Progenitor cell of endocrine pancreas (in vitro differentiated cells): ENCODE results near the gene SLC39A10. TPM values are rescaled to one million over a fixed set of nuclear protein-coding genes. Genes with fewer than 3 reads are reported as not detected.

Experiments used
- DNase-seq: peaks from one replicate; pipeline ENCODE4 v3.0.0; 2021; ENCODE audit warnings: low spot score; ENCODE audit not compliant: unreplicated experiment
- H3K27ac Mint-ChIP-seq: 2 replicates; pipeline ENCODE4 v1.8.0; 2021; ENCODE audit warnings: mild to moderate bottlenecking, moderate library complexity, mixed read lengths
- H3K27me3 Mint-ChIP-seq: 2 replicates; pipeline ENCODE4 v1.8.0; 2021; ENCODE audit warnings: mixed read lengths
- H3K36me3 Mint-ChIP-seq: 2 replicates; pipeline ENCODE4 v1.8.0; 2022; ENCODE audit warnings: mixed read lengths; ENCODE audit not compliant: insufficient read depth
- H3K4me1 Mint-ChIP-seq: 2 replicates; pipeline ENCODE4 v1.8.0; 2021; ENCODE audit warnings: low read depth, mixed read lengths
- H3K4me3 Mint-ChIP-seq: 2 replicates; pipeline ENCODE4 v1.8.0; 2021; ENCODE audit warnings: low read depth, mild to moderate bottlenecking, moderate library complexity, mixed read lengths
- H3K9me3 Mint-ChIP-seq: 2 replicates; pipeline ENCODE4 v1.8.0; 2021; ENCODE audit warnings: low read depth, mixed read lengths
- CTCF ChIP-seq: fragments of 200-600 bp; sonication (generic); IDR thresholded peaks from one replicate; pipeline ENCODE4 v1.5.0; 2021; ENCODE audit warnings: antibody characterized with exemption, mild to moderate bottlenecking; ENCODE audit not compliant: unreplicated experiment
- long read RNA-seq: library from polyadenylated mRNA; unstranded; transcript quantifications from one replicate; pipeline ENCODE4 v2.0.0, GENCODE V29; 2020
- total RNA-seq: library from RNA; stranded (reverse); gene quantifications from 2 replicates; pipeline ENCODE4 v1.2.1, GENCODE V29; 2021

Gene SLC39A10
- 173 and 181 TPM in 2 replicates for total RNA-seq
- long read RNA-seq, full-length matches to known transcripts = 21 of 167 reads
- long read RNA-seq, partial matches to known transcripts = 131 of 167 reads
- long read RNA-seq, other reads (novel, unspliced or antisense) = 15 of 167 reads

GRCh38 chr2:195656859-195657633 lies at the start of gene SLC39A10:
Gene SLC39A10 (plus strand): TSS chr2:195657226. CDS start chr2:195680043, 22,817 bp downstream.
- Mint-ChIP-seq H3K4me3 (peak within 1 kb of the TSS; percentile 97), H3K27ac (peak within 1 kb of the TSS; percentile 99), H3K36me3 (no peaks in the 10 kb centered on the region), H3K27me3 (no peaks in the 10 kb centered on the region), H3K4me1 (peaks cover 20% of the 10 kb centered on the region), H3K9me3 (peaks cover under 1% of the 10 kb centered on the region)
- no peak for TF ChIP-seq CTCF
- DNase-seq = peak; percentile 97

- Mint-ChIP-seq H3K4me1 (peaks cover 25% of the 10 kb centered on the region), H3K27me3 (no peaks in the 10 kb centered on the region), H3K27ac (no peak overlapping the region), H3K4me3 (no peak overlapping the region), H3K36me3 (no peaks in the 10 kb centered on the region), H3K9me3 (no peaks in the 10 kb centered on the region)
- TF ChIP-seq CTCF = no peak
- no peak for DNase-seq
Observed at GRCh38 chr2:195608768-195609454, 48.1 kb upstream of the SLC39A10 start.

- Mint-ChIP-seq H3K36me3 (no peaks in the 10 kb centered on the region), H3K9me3 (no peaks in the 10 kb centered on the region), H3K4me1 (peaks cover 33% of the 10 kb centered on the region), H3K27ac (no peak overlapping the region), H3K4me3 (no peak overlapping the region), H3K27me3 (no peaks in the 10 kb centered on the region)
- no peak for DNase-seq
- TF ChIP-seq CTCF = no peak
Observed at GRCh38 chr2:195610717-195611116, 46.3 kb upstream of the SLC39A10 start.

GRCh38 chr2:195612611-195613495 lies 44.2 kb upstream of the SLC39A10 start:
- Mint-ChIP-seq H3K36me3 (peaks cover 2% of the 10 kb centered on the region), H3K4me1 (peaks cover 32% of the 10 kb centered on the region), H3K4me3 (peak overlapping the region; percentile 65), H3K27me3 (no peaks in the 10 kb centered on the region), H3K9me3 (no peaks in the 10 kb centered on the region), H3K27ac (peak overlapping the region; percentile 96)
- peak; percentile 46 for DNase-seq
- TF ChIP-seq CTCF = no peak
